ENCODE data around the gene KIAA0232.

GRCh38 chr4:6885953-6886557 lies 103.5 kb downstream of the KIAA0232 start:
- TF ChIP-seq CTCF (IDR thresholded peaks at IDR 0.05; ENCODE audit: low read depth, low read length, missing input control) (peak; percentile 38), TAF1 (conservative IDR thresholded peaks at IDR 0.05) (no peak), JUND (IDR thresholded peaks at IDR 0.05) (peak in 1 of 2 donors; percentile 12), RXRA (IDR thresholded peaks at IDR 0.05) (peak in 1 of 2 donors; percentile 51), HNF4G (IDR thresholded peaks at IDR 0.05) (no peak), FOXA2 (IDR thresholded peaks at IDR 0.05) (peak; percentile 13), RAD21 (IDR thresholded peaks at IDR 0.05) (peak; percentile 61 to 73), YY1 (IDR thresholded peaks at IDR 0.05) (peak; percentile 44), GABPA (IDR thresholded peaks at IDR 0.05 in 1 of 2, conservative IDR thresholded peaks at IDR 0.05 in 1 of 2) (no peak), FOXA1 (IDR thresholded peaks at IDR 0.05) (no peak)
- TF ChIP-seq, protein P1, sequence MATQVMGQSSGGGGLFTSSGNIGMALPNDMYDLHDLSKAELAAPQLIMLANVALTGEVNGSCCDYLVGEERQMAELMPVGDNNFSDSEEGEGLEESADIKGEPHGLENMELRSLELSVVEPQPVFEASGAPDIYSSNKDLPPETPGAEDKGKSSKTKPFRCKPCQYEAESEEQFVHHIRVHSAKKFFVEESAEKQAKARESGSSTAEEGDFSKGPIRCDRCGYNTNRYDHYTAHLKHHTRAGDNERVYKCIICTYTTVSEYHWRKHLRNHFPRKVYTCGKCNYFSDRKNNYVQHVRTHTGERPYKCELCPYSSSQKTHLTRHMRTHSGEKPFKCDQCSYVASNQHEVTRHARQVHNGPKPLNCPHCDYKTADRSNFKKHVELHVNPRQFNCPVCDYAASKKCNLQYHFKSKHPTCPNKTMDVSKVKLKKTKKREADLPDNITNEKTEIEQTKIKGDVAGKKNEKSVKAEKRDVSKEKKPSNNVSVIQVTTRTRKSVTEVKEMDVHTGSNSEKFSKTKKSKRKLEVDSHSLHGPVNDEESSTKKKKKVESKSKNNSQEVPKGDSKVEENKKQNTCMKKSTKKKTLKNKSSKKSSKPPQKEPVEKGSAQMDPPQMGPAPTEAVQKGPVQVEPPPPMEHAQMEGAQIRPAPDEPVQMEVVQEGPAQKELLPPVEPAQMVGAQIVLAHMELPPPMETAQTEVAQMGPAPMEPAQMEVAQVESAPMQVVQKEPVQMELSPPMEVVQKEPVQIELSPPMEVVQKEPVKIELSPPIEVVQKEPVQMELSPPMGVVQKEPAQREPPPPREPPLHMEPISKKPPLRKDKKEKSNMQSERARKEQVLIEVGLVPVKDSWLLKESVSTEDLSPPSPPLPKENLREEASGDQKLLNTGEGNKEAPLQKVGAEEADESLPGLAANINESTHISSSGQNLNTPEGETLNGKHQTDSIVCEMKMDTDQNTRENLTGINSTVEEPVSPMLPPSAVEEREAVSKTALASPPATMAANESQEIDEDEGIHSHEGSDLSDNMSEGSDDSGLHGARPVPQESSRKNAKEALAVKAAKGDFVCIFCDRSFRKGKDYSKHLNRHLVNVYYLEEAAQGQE (IDR thresholded peaks at IDR 0.05): peak; percentile 40
- TF ChIP-seq, protein P2, sequence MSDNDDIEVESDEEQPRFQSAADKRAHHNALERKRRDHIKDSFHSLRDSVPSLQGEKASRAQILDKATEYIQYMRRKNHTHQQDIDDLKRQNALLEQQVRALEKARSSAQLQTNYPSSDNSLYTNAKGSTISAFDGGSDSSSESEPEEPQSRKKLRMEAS (IDR thresholded peaks at IDR 0.05): no peak
